ENCODE measurements around the gene AIFM2.
A peak's percentile ranks its signal among the peaks of the same experiment; 100 is the strongest.

AIFM2 gene

GRCh38 chr10:70131560-70131937 is 1.1 kb downstream of the AIFM2 start:
- no peak for DNase-seq (ENCODE audit: low read depth in 2 of 2)
- peak overlapping the region; percentile 56 to 67 for H3K4me3 ChIP-seq (replicated peaks in 1 of 2; ENCODE audit: low read depth in 2 of 2, low read length in 2 of 2)
- no peak for TF ChIP-seq CTCF (IDR thresholded peaks at IDR 0.05; ENCODE audit: low read depth, low read length)

GRCh38 chr10:70130878-70131559 is 1.6 kb downstream of the AIFM2 start:
- TF ChIP-seq CTCF (IDR thresholded peaks at IDR 0.05; ENCODE audit: low read depth, low read length) = no peak
- DNase-seq (ENCODE audit: low read depth in 2 of 2) = peak; percentile 86 to 89
- H3K4me3 ChIP-seq (replicated peaks in 1 of 2; ENCODE audit: low read depth in 2 of 2, low read length in 2 of 2) = peak overlapping the region in 1 of 2 donors; percentile 56

GRCh38 chr10:70126700-70127395 is 5.8 kb downstream of the AIFM2 start:
- DNase-seq (ENCODE audit: low read depth in 2 of 2) = no peak
- no peak for TF ChIP-seq CTCF (IDR thresholded peaks at IDR 0.05; ENCODE audit: low read depth, low read length)
- no peak overlapping the region for H3K4me3 ChIP-seq (replicated peaks in 1 of 2; ENCODE audit: low read depth in 2 of 2, low read length in 2 of 2)

GRCh38 chr10:70125918-70126552 is 6.6 kb downstream of the AIFM2 start:
- H3K4me3 ChIP-seq (replicated peaks in 1 of 2; ENCODE audit: low read depth in 2 of 2, low read length in 2 of 2) = no peak overlapping the region
- DNase-seq (ENCODE audit: low read depth in 2 of 2) = no peak
- no peak for TF ChIP-seq CTCF (IDR thresholded peaks at IDR 0.05; ENCODE audit: low read depth, low read length)

GRCh38 chr10:70124918-70125317 is 7.7 kb downstream of the AIFM2 start:
- no peak for DNase-seq (ENCODE audit: low read depth in 2 of 2)
- no peak overlapping the region for H3K4me3 ChIP-seq (replicated peaks in 1 of 2; ENCODE audit: low read depth in 2 of 2, low read length in 2 of 2)
- no peak for TF ChIP-seq CTCF (IDR thresholded peaks at IDR 0.05; ENCODE audit: low read depth, low read length)

- DNase-seq (ENCODE audit: low read depth in 2 of 2) = no peak
- no peak overlapping the region for H3K4me3 ChIP-seq (replicated peaks in 1 of 2; ENCODE audit: low read depth in 2 of 2, low read length in 2 of 2)
- TF ChIP-seq CTCF (IDR thresholded peaks at IDR 0.05; ENCODE audit: low read depth, low read length) = no peak
Observed at GRCh38 chr10:70124415-70124814, 8.2 kb downstream of the AIFM2 start.
